NCI-H226 (cell line): ENCODE results near the gene NTM.

Experiments used
- DNase-seq: peaks from one replicate; pipeline ENCODE4 v3.0.0-alpha.2; 2015

Gene NTM

DNA sequence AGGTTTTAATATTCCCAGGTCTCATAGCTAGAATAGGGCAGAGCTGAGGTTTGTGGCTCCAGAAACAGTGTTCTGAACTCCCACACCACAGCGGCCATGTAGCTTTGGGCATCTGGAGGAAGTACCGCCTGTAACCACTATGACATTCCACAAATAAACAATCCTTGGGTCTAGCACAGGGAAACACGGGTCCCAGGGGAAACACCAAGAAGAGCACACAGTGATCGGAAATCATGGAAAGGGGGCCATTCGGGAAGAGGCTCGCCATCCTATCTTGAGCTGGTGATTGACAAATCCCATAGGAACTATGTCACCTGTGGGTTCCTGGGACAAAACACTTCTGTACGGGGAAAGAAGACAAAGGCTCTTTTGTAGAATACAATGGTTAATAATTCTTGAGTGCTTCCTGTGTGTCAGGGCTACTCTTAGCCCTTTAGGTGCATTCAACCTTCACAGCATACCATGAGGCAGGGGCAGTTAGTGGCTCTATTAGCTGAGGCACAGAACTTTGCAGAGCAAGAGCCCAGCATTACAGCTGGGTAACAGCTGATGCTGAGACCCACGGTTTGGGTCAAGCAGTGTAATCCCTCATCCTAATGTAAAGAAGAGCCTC is 514.2 kb downstream of the NTM start:
- no peak for DNase-seq

DNA sequence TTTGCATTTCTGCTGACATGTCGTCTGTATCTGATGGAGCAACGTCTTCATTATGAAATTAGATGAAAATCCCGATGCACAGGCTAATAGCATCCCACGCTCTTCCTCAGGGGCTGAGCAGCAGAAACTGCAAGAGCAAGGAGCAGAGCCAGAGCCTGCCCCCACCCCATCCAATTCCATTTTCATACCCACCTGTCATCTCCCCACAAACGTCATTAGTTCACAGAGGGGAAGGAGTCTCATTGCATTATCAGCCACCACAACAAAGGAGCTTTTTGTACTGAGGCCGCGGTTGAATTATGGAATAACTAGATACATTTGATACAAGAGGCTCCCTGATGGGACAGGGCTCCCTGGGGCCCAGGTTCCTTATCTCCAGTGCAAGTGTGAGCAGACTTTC is 515.0 kb downstream of the NTM start:
- DNase-seq, result no peak

DNA sequence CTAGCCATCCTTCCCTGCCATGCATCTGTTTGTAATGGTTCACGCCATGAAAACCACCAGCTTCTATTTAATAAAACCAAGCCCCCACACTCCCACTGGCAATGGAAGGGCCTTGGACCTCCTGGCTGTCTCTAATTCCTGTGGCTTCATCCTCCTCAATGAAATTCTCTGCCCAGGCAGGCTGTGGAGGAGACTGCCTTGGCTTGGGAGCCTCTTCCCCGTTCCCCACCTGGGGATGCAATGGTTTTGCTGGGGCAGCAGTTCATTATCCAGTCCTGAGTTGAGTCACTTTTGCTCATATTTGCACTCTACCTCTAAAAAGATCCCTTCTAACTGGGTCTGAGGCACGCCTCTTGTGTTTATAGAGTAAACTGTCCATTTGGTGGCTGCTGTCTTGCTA is 515.8 kb downstream of the NTM start:
- DNase-seq, result no peak

DNA sequence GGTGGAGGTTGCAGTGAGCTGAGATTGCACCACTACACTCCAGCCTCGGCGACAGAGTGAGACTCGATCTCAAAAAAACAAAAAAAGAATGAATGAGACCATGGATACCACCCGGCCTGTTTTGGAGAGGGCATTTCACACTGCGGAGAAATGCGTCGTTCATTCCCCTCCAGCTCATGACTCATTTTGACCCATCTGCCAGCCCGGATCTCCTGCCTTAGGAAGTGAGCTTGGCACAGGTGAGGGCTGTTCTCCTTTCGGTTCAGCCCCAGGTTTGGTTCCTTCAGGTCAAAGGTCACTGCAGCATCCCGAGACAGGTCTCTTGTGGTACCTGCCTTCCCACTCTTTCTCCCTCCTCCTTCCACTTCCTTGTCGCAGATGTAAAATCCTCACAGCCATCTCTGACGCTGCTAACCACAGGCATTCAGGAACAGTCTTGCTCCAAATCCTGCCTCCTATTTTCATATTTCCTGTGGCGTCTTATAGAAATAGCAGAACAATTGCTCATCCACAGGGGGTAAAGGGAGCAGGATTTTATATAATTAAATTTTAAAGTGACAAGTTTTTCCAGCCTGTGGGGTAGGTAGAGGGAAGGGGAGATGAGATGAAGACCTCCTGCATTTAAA is 517.9 kb downstream of the NTM start:
- no peak for DNase-seq

DNA sequence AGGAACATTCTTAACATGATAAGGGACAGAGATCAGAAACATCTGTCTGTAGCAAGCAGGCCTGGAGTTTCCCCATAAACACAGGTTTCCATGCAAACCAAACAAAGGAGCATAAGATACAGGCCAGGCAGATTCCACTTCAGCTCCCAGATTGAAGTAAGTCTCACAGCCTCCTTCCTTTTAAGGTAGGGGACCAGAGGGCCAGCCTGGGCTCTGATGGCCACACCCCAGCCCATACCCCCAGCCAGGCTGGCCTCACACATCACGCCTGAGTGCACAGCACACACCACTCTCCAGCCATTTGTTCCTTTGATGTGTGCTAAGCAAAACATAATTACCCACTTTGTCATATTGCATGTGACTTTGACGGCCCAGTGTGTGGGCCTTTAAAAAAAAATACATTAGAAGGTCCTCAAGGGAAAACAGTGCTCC is 518.7 kb downstream of the NTM start:
- no peak for DNase-seq

DNA sequence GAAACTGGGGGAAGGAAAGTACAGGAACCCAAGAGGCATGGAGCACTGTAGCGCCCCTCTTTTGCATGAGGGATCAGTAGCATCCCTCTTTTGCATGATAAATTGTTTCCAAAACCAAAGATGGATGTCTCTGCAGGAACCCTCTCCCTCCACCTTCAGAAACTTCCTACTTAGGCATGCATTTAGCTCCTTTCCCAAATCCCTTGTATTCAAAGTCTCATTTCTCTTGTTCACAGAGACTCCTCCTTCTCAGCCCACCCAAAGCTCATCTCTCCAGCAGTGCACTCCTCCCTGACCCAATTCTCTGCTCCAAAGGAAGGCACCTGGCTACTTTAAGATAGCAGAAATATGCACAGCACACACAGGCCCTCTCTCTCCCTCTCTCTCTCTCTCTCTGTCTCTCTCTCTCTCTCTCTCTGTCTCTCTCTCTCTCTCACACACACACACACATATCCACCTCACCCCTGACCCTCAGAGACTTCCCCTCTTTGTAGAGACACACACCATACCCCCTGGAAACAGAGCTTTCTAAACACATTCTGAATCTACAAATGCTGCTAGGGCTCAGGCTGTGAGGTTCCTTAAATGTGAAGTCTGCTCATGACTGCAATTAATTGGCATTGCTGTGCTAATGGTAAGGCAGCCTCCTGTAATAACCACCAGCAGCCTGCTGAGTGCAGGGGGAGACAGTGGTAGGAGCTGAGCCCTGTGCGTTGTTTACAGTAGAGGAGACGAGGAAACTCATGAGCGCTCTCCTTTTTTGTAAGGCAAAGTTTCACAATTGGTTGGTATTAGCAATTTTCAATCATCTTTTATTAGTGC is 519.6 kb downstream of the NTM start:
- DNase-seq, result no peak

DNA sequence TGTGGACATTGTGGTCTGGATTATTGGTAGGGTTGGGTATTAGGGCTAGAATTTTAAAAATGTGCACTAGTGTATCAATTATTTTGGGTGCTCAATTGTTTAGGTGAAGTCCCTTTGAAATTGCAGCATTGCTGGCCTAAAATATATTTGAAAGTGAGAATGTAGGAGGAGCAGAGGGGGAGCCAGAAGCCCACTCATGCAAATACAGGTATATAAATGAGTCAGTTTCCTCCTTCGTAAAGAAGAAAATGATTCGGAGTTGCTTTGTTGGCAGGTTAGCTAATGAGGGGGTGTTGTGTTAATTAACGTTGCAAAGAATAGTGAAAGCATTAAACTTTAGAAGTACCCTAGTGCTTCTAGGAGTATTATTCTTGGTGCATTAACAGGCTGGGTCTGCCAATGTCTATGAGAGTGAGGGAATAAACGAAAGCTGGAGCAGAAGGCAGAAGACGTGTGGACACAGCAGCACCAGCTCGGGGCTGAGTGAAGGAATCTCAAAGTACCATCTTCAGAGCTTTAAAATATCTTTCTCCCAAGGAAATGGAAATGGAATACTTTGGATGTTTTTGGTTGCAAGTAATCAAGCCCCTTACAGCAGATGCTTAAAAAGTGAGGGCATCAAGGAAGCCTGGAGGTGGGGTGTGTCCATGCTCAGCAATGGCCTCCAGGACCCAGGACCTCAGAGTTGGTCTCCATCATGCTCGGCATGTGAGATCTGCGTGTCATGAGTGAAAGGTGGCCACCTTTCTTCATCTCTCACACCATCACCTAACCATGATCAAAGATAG is 522.9 kb downstream of the NTM start:
- DNase-seq, result no peak

DNA sequence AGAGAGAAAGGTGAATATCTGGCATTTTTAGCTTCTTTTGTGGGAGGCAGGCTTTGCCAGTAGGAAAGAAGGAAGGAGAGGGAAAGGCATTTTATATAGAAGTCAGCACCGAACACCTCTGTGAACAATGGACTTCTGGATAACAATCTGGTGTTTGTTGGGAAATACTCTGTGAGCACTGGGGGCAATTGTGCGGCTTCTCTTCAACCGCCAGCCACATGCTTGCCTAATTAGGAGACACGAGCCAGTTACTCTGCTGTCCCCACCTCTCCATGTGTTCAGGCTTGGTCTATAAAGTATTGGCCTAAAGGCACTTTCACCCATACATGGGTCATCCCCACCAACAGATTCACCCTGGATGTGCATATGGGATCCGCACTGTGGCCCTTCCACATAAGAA is 523.6 kb downstream of the NTM start:
- DNase-seq, result no peak

DNA sequence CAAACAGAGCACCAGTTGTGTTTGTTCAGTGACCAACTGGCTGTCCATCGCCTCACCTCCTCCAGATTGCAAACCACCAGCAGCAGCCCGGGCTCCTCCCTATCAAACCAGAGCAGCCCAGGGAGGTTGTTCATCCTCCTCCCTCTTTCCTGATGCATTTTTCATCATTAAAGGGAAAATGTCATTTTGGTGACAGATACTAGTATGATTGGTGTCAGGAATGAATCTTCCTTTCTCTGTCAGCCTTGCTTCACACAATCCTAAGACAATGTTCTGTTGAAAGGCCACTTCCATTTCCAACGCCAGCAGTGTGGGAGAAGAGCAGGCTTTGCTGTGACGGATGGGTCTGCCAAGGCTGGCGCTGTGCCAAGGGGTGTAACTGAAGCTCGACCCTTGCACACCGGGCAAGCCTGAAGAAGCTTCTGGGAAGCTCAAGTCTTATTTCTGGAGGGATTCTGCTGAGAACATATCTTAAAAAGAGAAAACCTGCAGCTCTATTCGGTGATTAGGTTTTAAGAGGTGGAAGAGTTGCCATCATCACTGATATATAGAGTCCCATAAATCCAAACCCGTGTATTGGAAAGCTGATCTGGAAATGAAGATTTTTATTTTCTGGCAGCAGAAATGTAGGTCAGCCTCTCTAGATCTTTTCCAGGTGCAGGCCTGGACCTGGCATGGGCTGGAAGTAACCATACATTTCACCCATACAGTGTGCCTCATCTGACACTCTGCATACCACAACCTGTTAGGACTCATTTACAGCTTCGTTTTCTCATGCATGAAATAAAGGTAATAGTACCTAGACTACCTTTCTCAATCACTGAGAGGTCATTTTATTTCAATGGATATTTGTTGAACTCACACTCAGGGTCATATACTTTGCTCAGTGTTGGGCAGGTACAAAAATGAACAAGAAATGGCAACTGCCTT is 524.5 kb downstream of the NTM start:
- no peak for DNase-seq

DNA sequence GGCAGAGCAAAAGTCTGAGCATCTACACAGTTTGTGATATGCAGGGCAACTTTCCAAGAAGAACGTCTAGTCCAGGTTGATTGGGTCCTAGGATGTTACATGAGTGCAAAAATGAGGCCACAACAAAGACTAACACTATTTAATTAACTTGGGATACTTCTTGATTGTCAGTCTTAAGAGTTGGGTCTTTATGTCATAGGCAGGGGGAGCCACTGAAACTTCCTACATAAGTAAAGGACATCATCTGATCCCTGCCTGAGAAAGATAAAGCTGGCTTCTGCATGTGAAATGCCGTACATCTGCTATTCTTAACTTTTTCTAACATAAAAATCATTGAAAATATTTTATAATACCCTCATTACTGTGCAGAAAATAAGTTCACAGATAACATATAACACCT is 525.5 kb downstream of the NTM start:
- no peak for DNase-seq

DNA sequence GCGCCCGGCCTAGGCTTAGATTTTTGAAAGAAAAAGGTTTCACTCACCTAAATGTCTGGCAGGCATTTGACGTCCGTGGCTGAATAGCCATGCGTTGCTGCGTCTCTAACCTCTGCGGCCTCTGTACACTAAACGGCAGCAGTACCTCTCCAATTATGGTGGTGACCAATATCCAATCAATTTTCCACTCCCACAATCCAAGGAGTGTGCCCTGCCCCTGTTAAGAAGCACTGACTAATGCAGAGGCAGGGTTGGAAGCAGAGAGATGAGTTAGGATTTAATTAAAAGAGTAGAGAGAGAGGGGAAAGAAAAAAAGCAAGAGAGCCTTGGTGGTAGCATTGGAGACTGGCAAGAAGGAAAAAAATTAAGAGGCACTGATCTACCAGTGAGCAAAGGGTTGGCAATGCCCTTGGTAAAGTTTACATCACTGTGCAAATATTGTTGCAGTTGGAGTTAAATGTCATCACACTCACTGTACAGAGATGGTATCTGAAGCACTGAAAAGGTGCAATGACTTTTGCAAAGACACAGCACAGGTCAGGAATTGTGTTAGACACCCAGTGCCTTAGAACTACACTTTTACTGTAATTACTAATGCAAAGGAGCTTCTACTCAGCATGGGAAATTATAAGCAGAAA is 526.7 kb downstream of the NTM start:
- no peak for DNase-seq

DNA sequence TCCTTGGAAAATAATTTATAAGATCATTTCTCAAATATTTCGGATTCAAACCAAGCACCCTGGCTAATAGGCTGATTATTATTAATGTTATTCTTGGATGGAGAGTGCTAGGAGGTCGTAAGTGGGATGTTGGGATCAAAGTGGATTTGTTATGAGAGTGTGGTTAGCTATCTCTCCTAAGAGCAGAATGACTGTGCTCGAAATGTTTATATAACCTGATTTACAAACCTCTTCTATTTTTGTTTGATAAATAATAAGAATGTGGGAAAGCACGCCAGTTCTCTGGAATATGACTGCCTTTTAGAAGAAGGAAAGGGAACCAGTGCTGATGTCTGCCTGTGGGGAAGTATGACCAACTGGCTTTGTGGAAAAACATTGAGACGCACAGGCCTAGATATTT is 527.5 kb downstream of the NTM start:
- DNase-seq, result no peak

DNA sequence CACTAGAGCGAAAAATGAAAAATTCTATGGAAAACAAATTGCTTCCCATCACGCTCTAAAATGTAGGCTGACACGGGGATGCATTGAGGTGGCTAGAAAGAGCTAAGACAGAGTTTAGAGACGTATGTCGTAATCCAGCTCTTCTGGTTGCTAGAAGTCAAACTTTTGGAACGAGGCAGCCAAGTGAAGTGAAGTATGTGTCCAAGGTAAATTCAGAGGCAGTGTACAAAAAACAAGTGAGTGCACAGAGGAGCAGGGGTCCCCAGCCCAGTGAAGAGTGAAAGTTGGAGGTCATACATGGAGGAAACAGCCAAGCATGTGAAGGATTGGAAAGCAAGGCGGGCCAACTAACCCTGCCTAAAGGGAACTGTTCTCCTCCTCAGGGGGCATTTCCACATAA is 528.5 kb downstream of the NTM start:
- no peak for DNase-seq

DNA sequence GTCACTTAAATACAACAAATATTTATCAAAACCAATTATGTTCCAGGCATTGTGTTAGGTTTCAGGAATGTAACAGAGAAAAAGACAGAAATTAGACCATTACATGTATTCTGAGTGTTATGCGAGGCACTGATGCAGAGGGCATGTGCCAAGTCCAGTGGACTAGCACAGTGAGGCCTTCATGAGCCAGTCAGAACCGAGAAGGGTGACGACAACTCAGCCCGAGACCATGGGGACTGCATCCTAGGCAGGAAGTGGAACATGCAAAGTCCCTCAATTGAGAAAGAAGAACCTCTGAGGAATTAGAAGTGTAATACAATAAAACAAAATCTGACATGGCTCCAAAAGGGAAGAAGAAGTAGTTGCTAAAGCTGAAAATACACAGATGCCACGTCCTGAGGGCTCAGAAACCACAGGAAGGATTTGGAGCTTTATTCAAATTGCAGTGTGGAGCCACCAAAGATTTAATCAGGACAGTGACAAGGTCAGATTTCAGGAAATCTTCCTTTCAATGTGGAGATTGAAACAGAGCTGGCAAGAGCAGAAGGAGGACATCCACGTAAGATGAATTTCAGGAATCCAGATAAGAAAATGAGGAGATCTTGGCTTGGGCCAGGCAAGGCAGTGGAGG is 529.6 kb downstream of the NTM start:
- DNase-seq, result no peak

DNA sequence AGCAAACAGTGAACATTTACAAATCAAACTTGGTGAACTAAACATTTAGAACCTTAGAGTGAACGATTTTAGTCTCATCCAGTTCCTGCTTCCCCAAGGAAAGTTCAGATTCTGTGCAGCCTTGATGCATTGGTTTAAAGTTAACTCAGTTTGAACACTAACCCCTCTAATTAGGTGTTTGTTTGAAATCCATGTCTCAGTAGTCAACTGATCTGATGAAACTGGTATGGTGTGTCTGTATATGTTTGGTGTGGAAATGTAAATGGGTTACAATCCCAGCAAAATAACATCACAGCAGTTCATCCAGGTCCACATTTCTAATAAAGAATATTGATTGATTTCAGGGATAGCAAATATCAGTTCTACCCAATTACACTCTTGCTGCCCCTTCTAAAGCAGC is 532.0 kb downstream of the NTM start:
- no peak for DNase-seq

DNA sequence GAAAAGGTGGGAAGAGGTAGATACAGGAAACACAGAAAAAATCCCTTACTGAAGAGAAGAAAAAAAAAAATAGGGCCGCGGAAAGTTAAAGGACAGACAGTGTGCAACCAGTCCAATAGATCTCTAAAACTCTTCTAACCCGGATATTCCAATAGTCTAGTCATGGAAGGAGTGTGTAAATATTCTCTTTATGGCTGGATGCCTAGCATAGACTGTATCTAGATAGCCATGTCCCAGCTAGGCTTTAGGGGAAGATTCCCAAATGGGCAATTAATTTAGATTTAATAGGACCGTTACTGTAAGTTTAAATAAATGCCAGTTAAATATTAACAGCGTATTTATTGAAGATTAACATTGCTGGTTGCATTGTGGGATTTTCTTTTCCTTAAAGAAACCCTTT is 532.7 kb downstream of the NTM start:
- no peak for DNase-seq

DNA sequence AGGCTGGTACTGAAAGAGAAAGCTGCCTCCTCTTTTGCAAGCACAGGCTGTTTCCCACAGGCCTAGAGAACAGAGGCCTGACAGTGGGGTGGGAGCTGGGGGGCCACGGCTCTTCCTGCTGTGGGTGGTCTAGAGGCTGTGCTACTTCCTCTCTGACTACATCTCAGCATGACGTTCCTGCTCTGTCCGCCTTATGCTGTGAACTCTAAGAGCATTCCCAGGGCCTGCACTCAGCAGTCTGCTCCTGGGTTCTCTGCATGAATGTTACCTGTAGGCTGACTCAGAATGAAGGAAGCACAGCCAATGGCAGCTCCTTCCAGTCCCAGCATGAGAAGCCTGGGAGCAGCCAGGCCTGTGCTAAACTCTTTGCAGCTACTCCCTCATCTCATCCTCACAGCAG is 534.3 kb downstream of the NTM start:
- DNase-seq, result no peak

DNA sequence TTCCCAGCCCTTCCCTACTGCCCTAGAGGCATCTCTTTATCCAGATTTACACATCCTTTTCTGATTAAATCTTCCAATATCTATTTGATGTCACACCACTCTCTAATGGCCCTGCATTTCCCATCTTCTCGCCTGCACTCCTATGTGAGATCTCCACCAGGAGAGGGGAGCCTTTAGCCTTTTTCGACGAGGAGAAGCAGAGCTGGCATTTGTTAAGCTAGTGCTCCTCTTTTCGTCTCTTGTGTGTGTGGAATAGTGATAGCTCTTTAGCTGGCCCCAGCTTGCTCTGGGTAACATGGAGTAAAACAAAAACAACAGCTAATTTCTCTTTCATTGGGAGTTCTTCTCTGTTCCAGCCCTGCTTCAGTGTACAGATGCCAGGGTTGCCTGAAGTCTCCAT is 536.5 kb downstream of the NTM start:
- no peak for DNase-seq

DNA sequence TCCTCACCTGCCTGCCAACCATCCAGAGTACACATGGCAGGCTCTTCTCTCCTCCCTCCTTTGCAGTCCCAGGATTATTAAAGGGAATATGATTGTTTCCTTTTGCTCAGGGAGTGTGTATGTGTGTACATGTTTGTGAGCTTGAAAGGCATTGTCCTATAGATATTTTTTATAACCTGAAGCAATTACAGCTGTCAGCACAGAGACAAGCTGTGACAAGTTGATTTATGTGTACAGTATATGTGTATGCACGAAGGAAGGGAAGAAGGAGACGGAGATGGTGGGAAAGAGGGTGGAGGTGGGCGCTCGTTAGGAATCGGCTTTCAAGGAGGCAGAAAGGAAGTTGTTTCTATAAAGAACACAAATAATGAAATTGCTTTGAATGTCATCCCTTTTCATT is 537.0 kb downstream of the NTM start:
- DNase-seq, result no peak

DNA sequence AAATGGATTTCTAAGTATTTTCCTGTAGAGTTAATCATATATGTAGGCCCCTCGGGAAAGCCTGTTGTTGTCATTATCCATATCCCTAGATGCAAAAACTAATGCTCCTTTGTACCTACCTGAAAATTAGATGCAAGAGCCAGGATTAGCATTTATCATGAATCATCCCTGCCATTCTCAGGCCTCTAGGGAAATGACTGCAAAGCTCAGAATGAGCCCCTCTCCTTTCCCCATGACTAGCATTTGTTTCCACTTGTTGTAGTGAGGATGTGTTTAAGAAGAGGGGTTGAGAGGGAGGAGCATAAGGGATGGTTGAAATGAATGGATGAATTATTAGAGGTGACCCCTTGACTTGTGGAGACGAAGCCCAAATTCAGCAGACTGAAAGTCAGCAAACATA is 537.9 kb downstream of the NTM start:
- no peak for DNase-seq

DNA sequence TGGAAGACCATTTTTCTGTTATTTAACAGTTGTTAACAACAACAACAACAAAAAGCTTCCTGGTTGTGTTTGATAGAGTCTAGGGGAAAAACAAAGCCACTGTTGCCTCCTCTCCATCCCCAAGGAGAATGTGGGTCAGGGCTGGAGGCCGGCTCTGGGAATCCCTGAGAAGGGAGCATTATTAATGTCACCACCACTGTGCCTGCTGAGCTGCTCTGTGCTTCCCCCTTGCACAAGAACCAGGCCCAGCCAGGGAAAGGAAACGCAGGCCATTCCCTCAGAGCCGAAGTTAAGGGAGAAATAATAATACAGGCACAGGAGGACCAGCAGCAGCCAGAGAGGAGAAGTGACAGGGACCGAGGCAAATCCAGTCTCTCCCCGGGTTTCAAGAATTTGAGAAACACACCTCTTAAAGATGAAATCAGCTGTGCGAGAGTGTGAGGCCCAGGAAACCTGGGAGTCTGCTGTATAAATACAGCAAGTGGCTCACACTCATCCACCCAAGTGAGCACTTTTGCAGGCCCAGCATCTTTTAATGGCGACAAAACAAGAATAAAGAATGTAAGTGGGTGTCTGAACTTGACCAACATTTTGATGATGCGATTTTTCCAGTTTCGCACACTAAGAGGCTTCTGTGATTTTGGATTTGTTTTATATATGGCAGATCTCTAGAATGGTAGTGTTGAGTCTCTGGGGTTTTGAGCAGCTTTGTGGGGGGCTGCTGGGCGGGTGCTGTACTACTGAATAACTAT is 539.2 kb downstream of the NTM start:
- DNase-seq, result no peak
